ENCODE measurements around the gene MPPED2. TPM values are rescaled to one million over a fixed set of nuclear protein-coding genes. Genes with fewer than 3 reads are reported as not detected.

MPPED2 gene
- total and polyA plus RNA-seq, 10 of the 15 experiments (the other 5 are each of a cell fraction or from before 2014, with no cell fraction given): not detected

DNA sequence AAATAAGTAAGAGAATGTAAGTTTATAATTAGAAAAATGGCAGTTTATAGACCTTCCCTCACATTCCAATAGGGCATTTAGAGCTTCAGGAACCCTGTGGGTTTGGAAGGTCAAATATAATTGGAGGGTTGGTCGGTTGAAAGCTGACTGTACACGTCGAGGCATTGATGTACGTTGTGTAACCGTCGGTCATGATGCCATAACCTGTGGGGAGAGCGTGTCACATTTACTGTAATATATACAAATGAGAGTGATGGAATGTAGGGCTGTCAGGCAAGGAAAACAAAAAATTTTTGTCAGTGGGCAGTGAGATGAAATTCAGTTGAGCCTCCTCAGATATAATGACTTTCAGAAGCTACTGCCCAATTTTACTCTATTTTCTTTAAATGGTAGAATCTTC is 174.8 kb downstream of the MPPED2 start:
- FAIRE-seq: no peak
- no peak for DNase-seq (ENCODE audit: low read depth, low spot score)
- ChIA-PET CTCF (interaction anchor here (1.2 kb wide), 1 partner anchor 284 kb away, joined by 3 read pairs; no protein-coding TSS in a partner anchor), POLR2A (no interaction called here), RAD21 (ENCODE audit: unreplicated experiment) (no interaction called here), SMC1A (ENCODE audit: uncharacterized antibody, unreplicated experiment) (interaction anchor here (1.0 kb wide), 1 partner anchor 44 kb away, joined by 3 read pairs; no protein-coding TSS in a partner anchor)
- Histone ChIP-seq H3K36me3 (ENCODE audit: control insufficient read depth in 2 of 2, insufficient read depth in 2 of 2, low read length in 1 of 2) (no peaks in the 10 kb centered on the region), H4K20me1 (ENCODE audit: control insufficient read depth, insufficient read depth) (no peaks in the 10 kb centered on the region), H3K27me3 (replicated peaks in 1 of 2; ENCODE audit: control insufficient read depth in 2 of 2, insufficient read depth in 2 of 2, low read length in 1 of 2) (no peaks in the 10 kb centered on the region; a peak in 2 of 4 replicates), H3K4me2 (ENCODE audit: control insufficient read depth, insufficient read depth) (no peak overlapping the region), H3K9me3 (replicated peaks; ENCODE audit: control insufficient read depth, insufficient read depth, low read length) (no peaks in the 10 kb centered on the region), H2AFZ (ENCODE audit: control insufficient read depth, low read depth, low read length) (no peak overlapping the region), H3K27ac (ENCODE audit: control insufficient read depth, insufficient read depth) (no peak overlapping the region), H3K4me3 (no peak overlapping the region), H3K79me2 (ENCODE audit: control insufficient read depth, insufficient read depth, low read length) (no peaks in the 10 kb centered on the region), H3K4me1 (ENCODE audit: control insufficient read depth, insufficient read depth, low read length) (no peaks in the 10 kb centered on the region), H3K9ac (ENCODE audit: control insufficient read depth, insufficient read depth, low read length) (no peak overlapping the region)
- in situ Hi-C loops (cut with MboI) (no loop called here), intact Hi-C loops (cut with micrococcal nuclease; ENCODE audit: unreplicated experiment) (no loop called here)
- 41% methylated on average over 7 of the region's 7 CpGs for WGBS (ENCODE audit: insufficient coverage, insufficient replicate concordance, low lambda C conversion rate, missing lambda C conversion rate)
- no TSS peak for BruUV-seq (replicated peaks)
- TF ChIP-seq NR2C2 (IDR thresholded peaks at IDR 0.05; ENCODE audit: borderline replicate concordance, control insufficient read depth, insufficient read length, low read depth): no peak
- TF ChIP-seq CEBPZ (IDR thresholded peaks at IDR 0.05; ENCODE audit: low read depth, low read length): no peak
- no peak for TF ChIP-seq PBX3 (IDR thresholded peaks at IDR 0.05; ENCODE audit: insufficient replicate concordance, low read depth, low read length)
- no peak for TF ChIP-seq IKZF2 (IDR thresholded peaks at IDR 0.05)
- TF ChIP-seq, protein P1, sequence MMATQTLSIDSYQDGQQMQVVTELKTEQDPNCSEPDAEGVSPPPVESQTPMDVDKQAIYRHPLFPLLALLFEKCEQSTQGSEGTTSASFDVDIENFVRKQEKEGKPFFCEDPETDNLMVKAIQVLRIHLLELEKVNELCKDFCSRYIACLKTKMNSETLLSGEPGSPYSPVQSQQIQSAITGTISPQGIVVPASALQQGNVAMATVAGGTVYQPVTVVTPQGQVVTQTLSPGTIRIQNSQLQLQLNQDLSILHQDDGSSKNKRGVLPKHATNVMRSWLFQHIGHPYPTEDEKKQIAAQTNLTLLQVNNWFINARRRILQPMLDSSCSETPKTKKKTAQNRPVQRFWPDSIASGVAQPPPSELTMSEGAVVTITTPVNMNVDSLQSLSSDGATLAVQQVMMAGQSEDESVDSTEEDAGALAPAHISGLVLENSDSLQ (IDR thresholded peaks at IDR 0.05): no peak
- TF ChIP-seq LARP7 (IDR thresholded peaks at IDR 0.05): no peak
- no peak for TF ChIP-seq MAX (IDR thresholded peaks at IDR 0.05; ENCODE audit: low read depth, low read length)
- TF ChIP-seq HCFC1 (IDR thresholded peaks at IDR 0.05; ENCODE audit: low read length): no peak
- no peak for TF ChIP-seq RFX5 (IDR thresholded peaks at IDR 0.05; ENCODE audit: low read depth, low read length)
- no peak for TF ChIP-seq SMC3 (IDR thresholded peaks at IDR 0.05; ENCODE audit: borderline replicate concordance, low read length)
- no peak for TF ChIP-seq POU2F2 (IDR thresholded peaks at IDR 0.05; ENCODE audit: borderline replicate concordance, low read depth, low read length)
- TF ChIP-seq ELK1 (IDR thresholded peaks at IDR 0.05; ENCODE audit: low read depth, low read length): no peak
- no peak for TF ChIP-seq USF1 (IDR thresholded peaks at IDR 0.05; ENCODE audit: borderline replicate concordance, extremely low read length, insufficient read depth, low read depth, low read length)
- no peak for TF ChIP-seq SKIL (IDR thresholded peaks at IDR 0.05; ENCODE audit: low read depth, poor library complexity, severe bottlenecking)
- no peak for ATAC-seq

Data from GM12878 (cell line).